ENCODE results near the gene CRTC1. TPM values are rescaled to one million over a fixed set of nuclear protein-coding genes. Genes with fewer than 3 reads are reported as not detected.

Gene CRTC1
- total RNA-seq, 4 donors from 2014 or later: 4.1 to 6.3 (median 4.7) TPM

- Histone ChIP-seq H3K27ac (no peak overlapping the region), H3K36me3 (no peaks in the 10 kb centered on the region), H3K4me1 (peaks cover 50% of the 10 kb centered on the region), H3K4me3 (peak overlapping the region; percentile 39), H3K9me3 (no peaks in the 10 kb centered on the region), H3K27me3 (peaks cover 80% of the 10 kb centered on the region)
- no peak for TF ChIP-seq CTCF (IDR thresholded peaks at IDR 0.05)
- TF ChIP-seq POLR2AphosphoS5 (IDR thresholded peaks at IDR 0.05): no peak
- no peak for TF ChIP-seq EP300 (IDR thresholded peaks at IDR 0.05)
- no peak for TF ChIP-seq POLR2A (IDR thresholded peaks at IDR 0.05)
- WGBS: 29% methylated on average over 6 of the region's 21 CpGs
- DNase-seq (ENCODE audit: low spot score in 2 of 2): no peak
Measured at GRCh38 chr19:18791315-18791678, 107.8 kb downstream of the CRTC1 start.

- Histone ChIP-seq H3K4me3 (no peak overlapping the region), H3K4me1 (peaks cover 43% of the 10 kb centered on the region), H3K36me3 (no peaks in the 10 kb centered on the region), H3K27me3 (peaks cover 73% of the 10 kb centered on the region), H3K9me3 (no peaks in the 10 kb centered on the region), H3K27ac (no peak overlapping the region)
- TF ChIP-seq POLR2AphosphoS5 (IDR thresholded peaks at IDR 0.05) (no peak), CTCF (IDR thresholded peaks at IDR 0.05) (no peak), EP300 (IDR thresholded peaks at IDR 0.05) (no peak), POLR2A (IDR thresholded peaks at IDR 0.05) (no peak)
- WGBS: 79% methylated on average over 3 of the region's 3 CpGs
- DNase-seq (ENCODE audit: low spot score in 2 of 2): no peak
Measured at GRCh38 chr19:18792661-18793060, 109.2 kb downstream of the CRTC1 start.

- WGBS: 78% methylated on average over 9 of the region's 13 CpGs
Measured at GRCh38 chr19:18793144-18794028, 109.9 kb downstream of the CRTC1 start.

GRCh38 chr19:18794029-18794313, 110.5 kb downstream of the CRTC1 start:
- WGBS: 66% methylated on average over 5 of the region's 5 CpGs
- Histone ChIP-seq H3K9me3 (no peaks in the 10 kb centered on the region), H3K27me3 (peaks cover 72% of the 10 kb centered on the region), H3K27ac (no peak overlapping the region), H3K36me3 (no peaks in the 10 kb centered on the region), H3K4me1 (peaks cover 30% of the 10 kb centered on the region), H3K4me3 (no peak overlapping the region)
- no peak for TF ChIP-seq CTCF (IDR thresholded peaks at IDR 0.05)
- TF ChIP-seq POLR2A (IDR thresholded peaks at IDR 0.05): no peak
- no peak for TF ChIP-seq EP300 (IDR thresholded peaks at IDR 0.05)
- TF ChIP-seq POLR2AphosphoS5 (IDR thresholded peaks at IDR 0.05): no peak
- no peak for DNase-seq (ENCODE audit: low spot score in 2 of 2)

More at GRCh38 chr19:18793144-18794028, 109.9 kb downstream of the CRTC1 start:
- peaks cover 72% of the 10 kb centered on the region for H3K27me3 ChIP-seq
- no peak overlapping the region for H3K4me3 ChIP-seq
- H3K27ac ChIP-seq: no peak overlapping the region
- peaks cover 36% of the 10 kb centered on the region for H3K4me1 ChIP-seq
- no peaks in the 10 kb centered on the region for H3K9me3 ChIP-seq
- DNase-seq (ENCODE audit: low spot score in 2 of 2): no peak
- H3K36me3 ChIP-seq: no peaks in the 10 kb centered on the region
- TF ChIP-seq POLR2AphosphoS5 (IDR thresholded peaks at IDR 0.05) (no peak), CTCF (IDR thresholded peaks at IDR 0.05) (no peak), EP300 (IDR thresholded peaks at IDR 0.05) (no peak), POLR2A (IDR thresholded peaks at IDR 0.05) (no peak)

- Histone ChIP-seq H3K4me3 (no peak overlapping the region), H3K9me3 (no peaks in the 10 kb centered on the region), H3K4me1 (peaks cover 23% of the 10 kb centered on the region), H3K36me3 (no peaks in the 10 kb centered on the region), H3K27me3 (peaks cover 67% of the 10 kb centered on the region), H3K27ac (no peak overlapping the region)
- TF ChIP-seq POLR2A (IDR thresholded peaks at IDR 0.05): no peak
- TF ChIP-seq EP300 (IDR thresholded peaks at IDR 0.05): no peak
- TF ChIP-seq POLR2AphosphoS5 (IDR thresholded peaks at IDR 0.05): no peak
- TF ChIP-seq CTCF (IDR thresholded peaks at IDR 0.05): no peak
- 98% methylated on average over 6 of the region's 6 CpGs for WGBS
- DNase-seq (ENCODE audit: low spot score in 2 of 2): no peak
Measured at GRCh38 chr19:18794692-18795091, 111.2 kb downstream of the CRTC1 start.
